Measurements from ENCODE around the gene WASF3.
"Not testable (repeated sequence)": the region's sequence is repeated elsewhere in the genome, so short reads cannot be mapped to it uniquely, and the experiment has no call there.

WASF3 gene

GRCh38 chr13:26626271-26626670 lies 68.8 kb downstream of the WASF3 start:
- DNase-seq (ENCODE audit: low read depth in 2 of 3, low spot score in 2 of 3) = no peak

GRCh38 chr13:26628706-26629105 lies 71.2 kb downstream of the WASF3 start:
- DNase-seq (ENCODE audit: low read depth in 2 of 3, low spot score in 2 of 3) = no peak

- DNase-seq (ENCODE audit: low read depth in 2 of 3, low spot score in 2 of 3) = no peak
These were observed 71.9 kb downstream of the WASF3 start for GRCh38 chr13:26629260-26629825.

- not testable (repeated sequence) for DNase-seq (ENCODE audit: low read depth in 2 of 3, low spot score in 2 of 3)
These were observed 78.2 kb downstream of the WASF3 start for GRCh38 chr13:26635634-26636033.

- DNase-seq (ENCODE audit: low read depth in 2 of 3, low spot score in 2 of 3) = not testable (repeated sequence)
These were observed 78.6 kb downstream of the WASF3 start for GRCh38 chr13:26636073-26636472.

- no peak for DNase-seq (ENCODE audit: low read depth in 2 of 3, low spot score in 2 of 3)
These were observed 89.1 kb downstream of the WASF3 start for GRCh38 chr13:26646603-26647002.

- DNase-seq (ENCODE audit: low read depth in 2 of 3, low spot score in 2 of 3) = no peak
These were observed 93.8 kb downstream of the WASF3 start for GRCh38 chr13:26651234-26651633.

- DNase-seq (ENCODE audit: low read depth in 2 of 3, low spot score in 2 of 3) = no peak
These were observed 95.8 kb downstream of the WASF3 start for GRCh38 chr13:26653310-26653709.

- no peak for DNase-seq (ENCODE audit: low read depth in 2 of 3, low spot score in 2 of 3)
These were observed 96.4 kb downstream of the WASF3 start for GRCh38 chr13:26653842-26654241.

GRCh38 chr13:26656919-26657318 lies 99.4 kb downstream of the WASF3 start:
- DNase-seq (ENCODE audit: low read depth in 2 of 3, low spot score in 2 of 3) = no peak

GRCh38 chr13:26658448-26659385 lies 101.2 kb downstream of the WASF3 start:
- no peak for DNase-seq (ENCODE audit: low read depth in 2 of 3, low spot score in 2 of 3)

- DNase-seq (ENCODE audit: low read depth in 2 of 3, low spot score in 2 of 3) = no peak
These were observed 102.7 kb downstream of the WASF3 start for GRCh38 chr13:26660185-26660584.

GRCh38 chr13:26660766-26661165 lies 103.3 kb downstream of the WASF3 start:
- no peak for DNase-seq (ENCODE audit: low read depth in 2 of 3, low spot score in 2 of 3)

GRCh38 chr13:26663791-26664190 lies 106.3 kb downstream of the WASF3 start:
- DNase-seq (ENCODE audit: low read depth in 2 of 3, low spot score in 2 of 3) = no peak

GRCh38 chr13:26664286-26664685 lies 106.8 kb downstream of the WASF3 start:
- no peak for DNase-seq (ENCODE audit: low read depth in 2 of 3, low spot score in 2 of 3)

- DNase-seq (ENCODE audit: low read depth in 2 of 3, low spot score in 2 of 3) = no peak
These were observed 107.4 kb downstream of the WASF3 start for GRCh38 chr13:26664876-26665275.

GRCh38 chr13:26668357-26669146 lies 111.1 kb downstream of the WASF3 start:
- no peak for DNase-seq (ENCODE audit: low read depth in 2 of 3, low spot score in 2 of 3)

- no peak for DNase-seq (ENCODE audit: low read depth in 2 of 3, low spot score in 2 of 3)
These were observed 116.4 kb downstream of the WASF3 start for GRCh38 chr13:26673890-26674289.

- DNase-seq (ENCODE audit: low read depth in 2 of 3, low spot score in 2 of 3) = no peak
These were observed 119.7 kb downstream of the WASF3 start for GRCh38 chr13:26677156-26677555.

- no peak for DNase-seq (ENCODE audit: low read depth in 2 of 3, low spot score in 2 of 3)
These were observed 120.8 kb downstream of the WASF3 start for GRCh38 chr13:26678330-26678729.

GRCh38 chr13:26678796-26679195 lies 121.3 kb downstream of the WASF3 start:
- DNase-seq (ENCODE audit: low read depth in 2 of 3, low spot score in 2 of 3) = no peak
